Prostate gland (tissue), 2 donors: ENCODE measurements around the gene ZNF121. TPM values are rescaled to one million over a fixed set of nuclear protein-coding genes. Genes with fewer than 3 reads are reported as not detected.

Experiments used
- DNase-seq: peaks from one replicate; pipeline ENCODE4 v3.0.0-alpha.2; 2019; ENCODE audit warnings: low spot score
- H3K27ac ChIP-seq, 2 donors: fragments of 200-600 bp; sonication (generic); 2 replicates each; pipeline ENCODE4 v1.5.1; 2017 to 2019
- H3K27me3 ChIP-seq: fragments of 200-600 bp; sonication (generic); replicated peaks from 2 replicates; pipeline ENCODE4 v1.5.1; 2019; ENCODE audit not compliant: insufficient read depth
- H3K36me3 ChIP-seq, 2 donors: fragments of 200-600 bp; sonication (generic); 1 replicate in 1 of 2; 2 replicates in 1 of 2; pipeline versions ENCODE4 v1.5.1 to v1.8.1; 2017 to 2019
- H3K4me1 ChIP-seq: fragments of 200-600 bp; sonication (generic); replicated peaks from 2 replicates; pipeline ENCODE4 v1.5.1; 2019
- H3K4me3 ChIP-seq, 2 donors: fragments of 200-600 bp; sonication (generic); 2 replicates each; pipeline ENCODE4 v1.5.1; 2017 to 2019
- H3K9me3 ChIP-seq: fragments of 200-600 bp; sonication (generic); 2 replicates; pipeline ENCODE4 v1.5.1; 2017
- CTCF ChIP-seq, 4 experiments: fragments of 200-600 bp in 2 of 4; fragments of 450-650 bp in 2 of 4; sonication (generic) in 2 of 4; IDR thresholded peaks; 1 replicate in 3 of 4; 2 replicates in 1 of 4; pipeline ENCODE4 v1.5.1; 2016 to 2019; ENCODE audit warnings: antibody characterized with exemption in 4 of 4, mild to moderate bottlenecking in 2 of 4, moderate library complexity in 2 of 4
- POLR2A ChIP-seq: fragments of 450-650 bp; IDR thresholded peaks from one replicate; pipeline ENCODE4 v1.6.1; 2016; ENCODE audit warnings: antibody characterized with exemption, mild to moderate bottlenecking
- POLR2AphosphoS5 ChIP-seq: sonication (generic); formaldehyde crosslinking; IDR thresholded peaks from one replicate; pipeline ENCODE4 v1.6.1; 2017; ENCODE audit warnings: antibody characterized with exemption
- WGBS: methylation state at CpG from one replicate; pipeline ENCODE4 v1.1.5; 2018; 5-methylcytosine and 5-hydroxymethylcytosine counted together
- intact Hi-C: fragments of 100-400 bp; cut with DNase I; formaldehyde crosslinking; loops from one replicate; pipeline ENCODE4 v1.14.2; 2022
- total RNA-seq, 2 donors: library from RNA; depleted of rRNA; stranded (reverse); fragments of >200 nt; gene quantifications; one replicate each; pipeline ENCODE4 v1.1.0, GENCODE V29; 2016

ZNF121 gene
- total RNA-seq, 2 donors from 2014 or later, result 31.6 to 31.7 TPM

GRCh38 chr19:9531933-9532332, 52.4 kb downstream of the ZNF121 start:
- no peak overlapping the region for H3K27ac ChIP-seq
- no peak overlapping the region for H3K4me3 ChIP-seq
- no peak for DNase-seq
- peaks cover 53 to 84% of the 10 kb centered on the region in 2 donors for H3K36me3 ChIP-seq
- intact Hi-C loops, result loop anchor here (10.0 kb wide), 1 partner anchor 97 kb away; the partner anchor contains the start of gene ZNF266
- no peaks in the 10 kb centered on the region for H3K27me3 ChIP-seq
- TF ChIP-seq POLR2AphosphoS5 (no peak), CTCF (IDR thresholded peaks at IDR 0.05) (no peak), POLR2A (no peak)
- H3K4me1 ChIP-seq, result no peaks in the 10 kb centered on the region
- WGBS, result 98% methylated on average over 4 of the region's 4 CpGs
- H3K9me3 ChIP-seq, result peaks cover 15% of the 10 kb centered on the region

- H3K36me3 ChIP-seq, result peaks cover 44 to 65% of the 10 kb centered on the region in 2 donors
- no peak overlapping the region for H3K27ac ChIP-seq
- DNase-seq, result no peak
- H3K9me3 ChIP-seq, result peaks cover 19% of the 10 kb centered on the region
- no peak for TF ChIP-seq CTCF (IDR thresholded peaks at IDR 0.05)
- TF ChIP-seq POLR2AphosphoS5, result no peak
- no peak for TF ChIP-seq POLR2A
- H3K4me3 ChIP-seq, result no peak overlapping the region
- 97% methylated on average over 5 of the region's 5 CpGs for WGBS
- intact Hi-C loops, result no loop called here
- H3K27me3 ChIP-seq, result no peaks in the 10 kb centered on the region
- H3K4me1 ChIP-seq, result no peaks in the 10 kb centered on the region
These were observed 55.5 kb downstream of the ZNF121 start for GRCh38 chr19:9528757-9529336.

GRCh38 chr19:9523885-9524474, 60.3 kb downstream of the ZNF121 start:
- no peak overlapping the region for H3K4me3 ChIP-seq
- peaks cover 10 to 16% of the 10 kb centered on the region in 2 donors for H3K36me3 ChIP-seq
- no peaks in the 10 kb centered on the region for H3K4me1 ChIP-seq
- H3K9me3 ChIP-seq, result peaks cover 10% of the 10 kb centered on the region
- 100% methylated on average over 1 of the region's 1 CpG for WGBS
- no peak for TF ChIP-seq POLR2AphosphoS5
- TF ChIP-seq POLR2A, result no peak
- no peak for TF ChIP-seq CTCF (IDR thresholded peaks at IDR 0.05)
- no peak for DNase-seq
- intact Hi-C loops, result no loop called here
- no peaks in the 10 kb centered on the region for H3K27me3 ChIP-seq
- no peak overlapping the region for H3K27ac ChIP-seq

Other genes with a start within 250 kb of the ZNF121 start
- 1 to 10 TPM; 7.1 to 8.1 TPM for gene ZNF177, start 221.5 kb downstream of the ZNF121 start, total RNA-seq
- 10 to 100 TPM; 20.4 to 22.9 TPM for gene ZNF266, start 148.9 kb downstream of the ZNF121 start, total RNA-seq
- 1 to 10 TPM in 1 of 2 donors, not detected in 1; 5.9 TPM for gene ZNF560, start 85.9 kb downstream of the ZNF121 start, total RNA-seq
- 10 to 100 TPM; 14.6 to 17.9 TPM for gene ZNF426, start 45.9 kb downstream of the ZNF121 start, total RNA-seq
- gene ZNF561, start 36.7 kb upstream of the ZNF121 start, total RNA-seq, result 10 to 100 TPM; 27.8 to 32.3 TPM
- 10 to 100 TPM; 30.0 to 34.9 TPM for gene ZNF562, start 90.6 kb upstream of the ZNF121 start, total RNA-seq
- gene ZNF846, start 184.2 kb upstream of the ZNF121 start, total RNA-seq, result 10 to 100 TPM; 24.5 to 30.8 TPM
- 10 to 100 TPM; 17.6 to 50.6 TPM for gene FBXL12, start 234.6 kb upstream of the ZNF121 start, total RNA-seq
- 100 to 1,000 TPM; 543 to 675 TPM for gene UBL5, start 243.4 kb upstream of the ZNF121 start, total RNA-seq